ENCODE results near the gene PIGM. TPM values are rescaled to one million over a fixed set of nuclear protein-coding genes. Genes with fewer than 3 reads are reported as not detected.

The PIGM gene
- total RNA-seq, 2 donors from 2014 or later: 4.6 to 5.2 TPM

DNA sequence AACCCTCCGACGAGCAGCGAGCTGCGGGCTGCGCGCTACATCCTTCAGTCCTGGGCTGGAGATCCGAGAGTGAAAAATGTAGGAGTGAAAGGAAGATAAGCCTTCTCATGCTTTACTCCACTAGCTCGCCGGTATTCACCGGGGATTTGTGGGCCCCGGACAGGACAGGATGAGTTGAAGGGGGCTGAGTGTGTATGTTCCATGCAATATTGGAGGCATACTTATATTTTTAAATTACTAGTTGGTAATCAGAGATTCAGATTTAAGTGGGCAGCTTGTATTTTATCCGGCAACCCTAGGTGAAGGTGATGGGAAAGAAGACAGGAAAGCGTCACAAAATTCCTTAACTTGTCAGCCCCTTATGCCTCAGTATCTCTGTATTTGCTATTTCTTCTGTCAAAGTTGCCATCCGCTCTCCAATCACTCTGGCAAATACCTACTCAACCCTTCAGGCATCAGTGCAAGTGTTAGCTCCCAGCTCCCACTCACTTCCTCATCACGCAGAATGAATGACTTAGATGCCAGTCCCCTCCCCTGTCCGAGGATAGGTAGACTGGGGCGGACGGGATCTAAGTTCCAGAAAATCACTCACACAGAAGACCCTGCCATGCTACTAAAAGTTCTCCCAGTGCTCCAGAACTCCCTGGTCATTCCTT lies 503 bp upstream of the PIGM start:
- TF ChIP-seq, protein P1, sequence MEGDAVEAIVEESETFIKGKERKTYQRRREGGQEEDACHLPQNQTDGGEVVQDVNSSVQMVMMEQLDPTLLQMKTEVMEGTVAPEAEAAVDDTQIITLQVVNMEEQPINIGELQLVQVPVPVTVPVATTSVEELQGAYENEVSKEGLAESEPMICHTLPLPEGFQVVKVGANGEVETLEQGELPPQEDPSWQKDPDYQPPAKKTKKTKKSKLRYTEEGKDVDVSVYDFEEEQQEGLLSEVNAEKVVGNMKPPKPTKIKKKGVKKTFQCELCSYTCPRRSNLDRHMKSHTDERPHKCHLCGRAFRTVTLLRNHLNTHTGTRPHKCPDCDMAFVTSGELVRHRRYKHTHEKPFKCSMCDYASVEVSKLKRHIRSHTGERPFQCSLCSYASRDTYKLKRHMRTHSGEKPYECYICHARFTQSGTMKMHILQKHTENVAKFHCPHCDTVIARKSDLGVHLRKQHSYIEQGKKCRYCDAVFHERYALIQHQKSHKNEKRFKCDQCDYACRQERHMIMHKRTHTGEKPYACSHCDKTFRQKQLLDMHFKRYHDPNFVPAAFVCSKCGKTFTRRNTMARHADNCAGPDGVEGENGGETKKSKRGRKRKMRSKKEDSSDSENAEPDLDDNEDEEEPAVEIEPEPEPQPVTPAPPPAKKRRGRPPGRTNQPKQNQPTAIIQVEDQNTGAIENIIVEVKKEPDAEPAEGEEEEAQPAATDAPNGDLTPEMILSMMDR (conservative IDR thresholded peaks at IDR 0.05): no peak
- Histone ChIP-seq H3K9ac (ENCODE audit: extremely low read depth, low read length, poor library complexity, severe bottlenecking) (peak overlapping the region; percentile 43), H3K4me1 (ENCODE audit: control insufficient read depth, insufficient read depth, low read length) (no peaks in the 10 kb centered on the region), H3K27me3 (ENCODE audit: control insufficient read depth, insufficient read depth, low read length, poor library complexity, severe bottlenecking) (peaks cover 26% of the 10 kb centered on the region), H3K36me3 (ENCODE audit: control insufficient read depth, insufficient read depth, low read length) (no peaks in the 10 kb centered on the region), H3K4me3 (ENCODE audit: low read length) (peak overlapping the region; percentile 92), H3K9me3 (ENCODE audit: control insufficient read depth, low read length) (no peaks in the 10 kb centered on the region), H3K27ac (ENCODE audit: low read depth, low read length) (no peak overlapping the region)
- Mint-ChIP-seq H3K9me3 (no peaks in the 10 kb centered on the region), H3K27ac (peak overlapping the region; percentile 18), H3K4me3 (peak overlapping the region; percentile 73), H3K4me1 (peaks cover 13% of the 10 kb centered on the region), H3K36me3 (ENCODE audit: low read depth) (no peaks in the 10 kb centered on the region), H3K27me3 (ENCODE audit: insufficient read depth) (peaks cover 31% of the 10 kb centered on the region)
- no peak for DNase-seq
- WGBS, 2 experiments (ENCODE audit: insufficient coverage in 1 of 2, insufficient read length in 1 of 2): 8 to 10% methylated on average over 7 to 18 of the region's 18 CpGs

DNA sequence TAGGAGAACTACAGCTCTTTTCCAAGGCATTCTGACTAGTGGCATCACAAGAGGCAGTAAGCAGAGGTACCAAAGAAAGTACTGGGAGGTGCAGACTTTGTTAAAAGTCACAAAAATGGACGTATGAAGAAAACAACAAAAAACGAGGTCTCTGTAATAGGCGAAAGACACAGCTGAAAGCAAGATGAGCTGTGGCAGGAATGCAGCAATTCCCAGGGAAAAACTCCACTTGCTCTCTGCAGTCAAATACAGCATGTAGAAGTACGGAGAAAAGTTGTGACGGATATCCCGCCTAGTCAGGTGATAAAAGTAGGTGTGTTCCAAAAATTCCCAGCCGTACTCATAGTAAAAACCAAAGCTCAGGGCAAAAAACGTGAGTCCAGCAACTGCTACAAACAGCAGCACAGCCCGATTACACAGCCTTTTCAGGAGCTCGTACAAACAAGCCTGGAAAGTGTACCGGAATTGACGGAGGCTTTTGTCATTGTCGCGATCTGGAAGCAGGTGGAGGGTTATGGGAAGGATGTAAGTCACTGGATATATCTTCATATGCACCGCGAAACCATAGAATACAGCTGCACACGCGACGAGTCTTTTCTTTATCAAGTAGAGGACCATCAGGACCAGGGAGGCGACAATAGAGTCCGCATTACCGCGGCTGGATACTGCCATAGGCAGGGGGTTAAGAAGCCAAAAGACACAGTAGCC lies 979 bp downstream of the PIGM start:
- Histone ChIP-seq H3K4me1 (ENCODE audit: control insufficient read depth, insufficient read depth, low read length) (no peaks in the 10 kb centered on the region), H3K9ac (ENCODE audit: extremely low read depth, low read length, poor library complexity, severe bottlenecking) (peak overlapping the region; percentile 51), H3K27ac (ENCODE audit: low read depth, low read length) (no peak overlapping the region), H3K27me3 (ENCODE audit: control insufficient read depth, insufficient read depth, low read length, poor library complexity, severe bottlenecking) (peaks cover 11% of the 10 kb centered on the region), H3K4me3 (ENCODE audit: low read length) (peak overlapping the region; percentile 92), H3K9me3 (ENCODE audit: control insufficient read depth, low read length) (no peaks in the 10 kb centered on the region), H3K36me3 (ENCODE audit: control insufficient read depth, insufficient read depth, low read length) (no peaks in the 10 kb centered on the region)
- peak overlapping the region; percentile 73 for H3K4me3 Mint-ChIP-seq
- no peak for DNase-seq
- H3K4me1 Mint-ChIP-seq: peaks cover 13% of the 10 kb centered on the region
- peak overlapping the region; percentile 94 for H3K27ac Mint-ChIP-seq
- H3K36me3 Mint-ChIP-seq (ENCODE audit: low read depth): no peaks in the 10 kb centered on the region
- WGBS, 2 experiments (ENCODE audit: insufficient coverage in 1 of 2, insufficient read length in 1 of 2): 7 to 11% methylated on average over 14 to 23 of the region's 23 CpGs
- no peaks in the 10 kb centered on the region for H3K9me3 Mint-ChIP-seq
- TF ChIP-seq, protein P1 (conservative IDR thresholded peaks at IDR 0.05): no peak
- H3K27me3 Mint-ChIP-seq (ENCODE audit: insufficient read depth): peaks cover 20% of the 10 kb centered on the region

DNA sequence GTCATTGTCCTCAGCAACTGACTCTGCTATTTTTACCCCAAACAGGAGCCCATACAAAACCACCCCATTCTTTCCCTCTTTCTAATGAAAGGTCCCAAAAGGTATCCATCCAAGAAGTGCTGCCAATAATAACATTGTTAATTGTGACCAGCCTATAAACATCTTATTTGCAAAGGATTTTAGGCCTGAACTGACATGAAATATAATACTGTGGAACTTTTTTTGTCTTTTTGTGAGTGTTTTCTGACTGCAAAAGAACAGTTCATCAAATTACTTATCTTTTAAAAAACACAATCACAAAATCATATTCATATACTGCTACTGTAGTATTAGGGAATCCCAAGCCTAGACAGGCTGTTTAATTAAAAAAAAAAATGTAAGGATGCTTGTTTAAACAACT lies 3.4 kb downstream of the PIGM start:
- H3K9me3 Mint-ChIP-seq: no peaks in the 10 kb centered on the region
- H3K36me3 Mint-ChIP-seq (ENCODE audit: low read depth): no peaks in the 10 kb centered on the region
- Histone ChIP-seq H3K9me3 (ENCODE audit: control insufficient read depth, low read length) (no peaks in the 10 kb centered on the region), H3K4me1 (ENCODE audit: control insufficient read depth, insufficient read depth, low read length) (peaks cover 3% of the 10 kb centered on the region), H3K36me3 (ENCODE audit: control insufficient read depth, insufficient read depth, low read length) (no peaks in the 10 kb centered on the region), H3K27me3 (ENCODE audit: control insufficient read depth, insufficient read depth, low read length, poor library complexity, severe bottlenecking) (peaks cover under 1% of the 10 kb centered on the region), H3K27ac (ENCODE audit: low read depth, low read length) (no peak overlapping the region), H3K9ac (ENCODE audit: extremely low read depth, low read length, poor library complexity, severe bottlenecking) (no peak overlapping the region), H3K4me3 (ENCODE audit: low read length) (no peak overlapping the region)
- no peak for DNase-seq
- H3K4me1 Mint-ChIP-seq: peaks cover 13% of the 10 kb centered on the region
- TF ChIP-seq, protein P1 (conservative IDR thresholded peaks at IDR 0.05): no peak
- no peak overlapping the region for H3K4me3 Mint-ChIP-seq
- no peak overlapping the region for H3K27ac Mint-ChIP-seq
- H3K27me3 Mint-ChIP-seq (ENCODE audit: insufficient read depth): peaks cover 9% of the 10 kb centered on the region

Measured in endodermal cell (in vitro differentiated cells).